Kidney tubule cell (primary cell): ENCODE measurements around the gene COQ10A.

Source experiments
- DNase-seq: peaks from one replicate; pipeline ENCODE4 v3.0.0-alpha.2; 2018; ENCODE audit warnings: low spot score

The COQ10A gene

DNA sequence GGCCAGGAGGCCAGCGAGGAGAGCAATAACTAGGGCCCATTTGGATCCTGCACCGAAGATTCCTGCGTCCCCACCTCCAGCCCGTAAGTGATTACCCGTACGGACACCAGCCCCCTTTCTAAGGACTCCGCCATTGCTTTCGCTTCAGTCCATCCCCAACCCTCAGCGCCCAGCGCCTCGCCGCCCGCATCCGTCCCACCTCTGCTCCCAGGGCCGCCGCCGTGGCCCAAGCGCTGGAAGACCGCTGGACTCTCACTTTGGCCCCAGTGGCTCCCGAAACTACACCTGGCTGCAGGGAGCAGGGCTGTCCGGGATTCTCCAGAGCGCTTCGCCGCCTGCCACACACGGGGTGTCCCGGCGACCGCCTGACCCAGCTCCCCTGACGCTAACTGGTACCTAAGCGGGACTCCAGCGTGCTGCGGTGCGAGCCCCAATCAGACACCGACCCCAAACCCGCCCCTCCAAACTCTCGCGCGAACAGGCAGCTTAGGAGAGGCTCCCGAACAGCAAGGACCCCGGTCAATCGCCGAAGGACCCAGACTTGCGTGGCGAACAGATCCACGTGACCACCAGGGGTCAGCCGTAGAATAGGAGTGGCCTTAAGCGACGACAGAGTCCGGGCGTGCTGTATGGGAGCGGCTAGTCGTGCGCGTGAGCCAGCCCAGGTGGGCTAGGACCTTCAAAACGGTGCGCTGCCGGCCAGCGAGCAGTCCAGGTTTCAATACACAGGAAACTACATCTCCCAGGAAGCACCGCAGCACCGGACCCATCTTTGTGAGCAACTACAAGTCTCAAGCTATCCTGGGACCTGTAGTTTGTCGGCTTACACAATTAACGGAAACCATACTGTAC is 49.1 kb downstream of the COQ10A start, which contains the start of gene CNPY2:
Gene CNPY2 (minus strand): TSS at position 367 of the 852 bp plus-strand sequence. CDS start 771 bp downstream, outside the sequence.
- peak; percentile 100 for DNase-seq

GRCh38 chr12:56317675-56318074 is 50.9 kb downstream of the COQ10A start:
- no peak for DNase-seq
